GM18873 (cell line): ENCODE results near the gene WNK2.

Experiments
- ATAC-seq: cut with Tn5 transposase; IDR thresholded peaks from one replicate; pipeline ENCODE4 v1.9.1; 2021; ENCODE audit warnings: mild to moderate bottlenecking, moderate library complexity, moderate number of reproducible peaks; ENCODE audit not compliant: unreplicated experiment, low FRiP score

The WNK2 gene

DNA sequence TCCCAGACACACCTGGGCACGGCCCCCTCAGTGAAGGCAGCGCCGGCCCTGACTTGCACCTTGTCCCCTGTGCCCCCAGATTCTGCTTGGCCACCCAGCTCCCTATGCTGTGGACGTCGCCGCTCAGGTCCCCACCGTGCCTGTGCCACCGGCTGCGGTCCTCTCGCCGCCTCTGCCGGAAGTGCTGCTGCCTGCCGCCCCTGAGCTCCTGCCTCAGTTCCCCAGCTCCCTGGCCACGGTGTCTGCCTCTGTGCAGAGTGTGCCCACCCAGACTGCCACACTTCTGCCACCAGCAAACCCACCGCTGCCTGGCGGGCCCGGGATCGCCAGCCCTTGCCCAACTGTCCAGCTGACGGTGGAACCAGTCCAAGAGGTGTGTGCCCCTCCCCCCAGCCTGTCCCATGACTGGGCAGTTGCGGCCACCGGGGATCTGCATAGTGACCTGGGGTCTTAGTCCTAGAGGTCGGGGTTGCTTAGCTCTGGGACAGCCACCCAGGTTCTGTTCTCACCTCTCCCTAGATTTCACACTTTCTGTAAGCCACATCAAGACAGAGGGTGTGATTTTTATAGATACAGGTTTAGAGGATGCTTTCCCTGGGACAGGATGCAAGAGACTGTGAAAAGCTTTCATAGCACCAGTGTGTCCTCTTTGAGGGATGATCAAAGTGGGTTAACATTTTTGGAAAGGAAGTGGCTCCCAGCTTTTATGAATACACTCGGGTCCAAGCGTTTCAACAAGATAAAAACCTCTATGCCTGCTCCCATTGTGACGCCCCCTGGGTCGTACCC lies 78.0 kb downstream of the WNK2 start:
- ATAC-seq: no peak

DNA sequence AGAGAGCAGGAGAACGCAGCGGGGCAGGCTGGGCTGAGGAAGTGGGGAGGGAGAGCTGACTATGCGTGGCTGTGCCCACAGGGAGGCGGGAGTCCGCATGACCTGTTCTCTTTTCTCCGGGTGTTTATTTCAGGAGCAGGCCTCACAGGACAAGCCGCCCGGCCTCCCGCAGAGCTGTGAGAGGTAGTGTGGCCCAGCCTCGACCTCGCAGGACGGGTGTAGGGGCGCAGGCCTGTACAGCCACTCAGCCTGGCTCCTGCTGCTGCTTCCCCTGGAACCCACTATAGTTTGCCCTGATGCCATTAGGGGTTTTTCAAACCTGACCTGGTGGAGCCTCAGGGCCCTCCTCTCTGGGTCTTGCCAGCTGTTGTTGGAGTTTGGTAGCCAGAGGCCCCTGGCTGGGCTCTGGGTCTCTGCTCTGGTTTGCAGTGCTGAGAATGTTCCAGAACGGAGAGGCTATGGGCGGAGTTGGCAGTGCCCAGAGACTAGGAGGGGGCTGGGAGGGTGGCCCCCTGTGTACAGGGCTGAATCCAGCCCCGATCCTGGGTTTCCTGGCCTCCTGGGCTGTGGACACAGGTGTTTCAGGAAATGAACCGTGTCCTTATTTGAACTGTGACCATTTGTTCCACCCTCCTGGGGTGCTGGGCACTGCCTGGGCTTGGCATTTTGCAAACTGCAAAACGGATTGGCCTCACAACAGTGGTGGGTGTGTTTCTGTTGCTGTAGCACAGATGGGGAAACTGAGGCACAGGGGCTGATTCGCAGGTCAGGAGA lies 78.8 kb downstream of the WNK2 start:
- ATAC-seq: no peak

DNA sequence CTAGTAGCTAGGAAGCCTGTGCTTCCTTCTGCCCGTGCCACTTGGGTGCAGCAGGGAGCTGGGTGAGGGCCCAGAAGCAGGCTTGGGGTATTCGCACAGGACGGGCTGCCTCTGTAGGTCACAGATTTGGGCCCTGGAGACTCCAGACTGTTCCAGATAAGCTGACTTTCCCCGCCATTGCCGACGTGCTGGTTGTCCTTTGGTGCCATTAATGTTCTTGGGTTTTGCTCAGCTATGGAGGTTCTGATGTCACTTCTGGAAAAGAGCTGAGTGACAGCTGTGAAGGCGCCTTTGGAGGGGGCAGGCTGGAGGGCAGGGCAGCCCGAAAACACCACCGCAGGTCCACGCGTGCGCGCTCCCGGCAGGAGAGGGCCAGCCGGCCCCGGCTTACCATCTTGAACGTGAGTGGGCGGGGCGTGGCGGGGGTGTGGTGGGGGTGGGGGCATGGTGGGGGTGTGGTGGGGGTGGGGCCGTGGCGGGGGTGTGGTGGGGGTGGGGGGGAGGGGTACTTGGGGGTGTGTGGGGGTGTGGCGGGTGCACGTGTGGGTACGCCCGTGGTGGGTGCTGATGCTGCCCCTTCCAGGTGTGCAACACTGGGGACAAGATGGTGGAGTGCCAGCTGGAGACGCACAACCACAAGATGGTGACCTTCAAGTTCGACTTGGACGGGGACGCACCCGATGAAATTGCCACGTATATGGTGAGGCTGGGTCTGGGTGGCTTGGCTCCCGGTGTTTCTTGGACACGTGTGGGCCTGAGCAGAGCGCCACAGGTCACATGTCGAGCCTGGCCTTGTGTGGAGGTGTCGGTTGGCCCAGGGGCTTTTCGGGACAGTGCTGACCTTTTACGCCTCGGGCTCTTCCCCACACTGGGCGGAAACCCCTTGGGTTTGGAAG lies 79.6 kb downstream of the WNK2 start:
- no peak for ATAC-seq

DNA sequence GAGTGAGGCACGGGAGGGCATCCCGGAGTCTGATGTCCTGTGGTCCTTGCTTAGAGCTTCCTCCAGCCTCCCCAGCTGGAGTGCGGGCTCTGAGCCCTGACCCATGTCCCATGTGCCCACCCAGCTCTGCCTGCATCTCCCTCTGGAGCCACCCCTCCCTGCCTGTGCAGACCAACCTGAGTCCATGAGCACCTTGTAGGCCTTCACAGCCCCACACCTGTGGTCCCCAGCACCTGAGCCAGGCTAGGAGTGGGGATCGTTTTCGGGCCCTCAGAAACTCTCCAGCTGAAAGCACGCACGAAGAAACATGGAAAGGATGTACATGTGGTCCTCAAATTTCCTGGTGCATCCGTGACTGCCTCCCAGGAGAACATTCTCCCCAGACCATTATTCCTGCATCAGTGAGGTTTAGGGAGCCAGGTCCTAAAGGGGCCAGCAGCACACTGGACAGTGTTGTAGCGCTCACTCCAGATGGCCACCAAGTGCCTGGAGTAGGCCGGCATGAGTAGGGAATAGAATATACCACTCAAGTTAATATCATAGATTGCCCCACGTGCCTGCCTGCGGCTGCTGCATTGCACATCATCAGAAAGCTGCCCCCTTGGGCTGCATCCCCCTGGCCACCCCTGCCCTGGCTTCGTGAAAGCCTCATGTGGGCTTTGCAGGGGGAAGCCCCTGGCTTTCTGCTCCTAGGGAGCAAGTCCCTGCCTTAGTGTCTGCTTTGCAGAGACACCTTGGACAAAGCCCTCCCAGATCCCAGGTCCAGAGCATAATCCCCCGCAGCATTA lies 80.6 kb downstream of the WNK2 start:
- ATAC-seq: no peak

DNA sequence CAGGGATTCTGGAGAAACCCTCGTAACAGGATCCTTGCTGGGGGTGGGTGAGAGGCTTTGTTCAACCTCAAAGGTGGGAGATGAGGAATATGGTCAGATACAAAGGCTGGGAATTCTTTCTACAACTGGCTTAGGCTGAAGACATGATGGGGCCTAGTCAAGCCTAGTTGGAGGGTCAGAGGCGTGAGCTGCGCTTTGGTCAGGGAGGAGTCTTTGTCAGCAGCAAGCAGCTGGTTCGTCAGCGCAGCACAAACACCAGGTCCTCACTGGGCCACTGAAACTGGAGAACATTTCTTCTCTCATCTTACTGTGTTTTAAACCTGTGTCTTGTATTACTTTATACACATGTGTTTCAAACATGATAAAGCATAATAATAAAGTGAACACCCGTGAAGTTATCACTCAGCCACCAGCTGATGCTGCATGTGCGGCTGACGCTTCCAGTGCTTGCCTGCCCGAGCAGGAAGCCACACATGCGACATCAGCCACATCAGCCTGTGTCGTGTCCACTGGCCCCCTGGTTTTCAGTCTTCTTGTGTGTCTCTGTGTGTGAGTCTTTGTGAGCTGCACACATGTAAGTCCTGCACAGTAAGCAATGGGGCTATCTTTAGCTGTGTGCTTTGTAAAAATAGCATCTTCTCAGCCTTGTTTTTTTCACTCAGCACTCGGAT lies 81.5 kb downstream of the WNK2 start:
- no peak for ATAC-seq

DNA sequence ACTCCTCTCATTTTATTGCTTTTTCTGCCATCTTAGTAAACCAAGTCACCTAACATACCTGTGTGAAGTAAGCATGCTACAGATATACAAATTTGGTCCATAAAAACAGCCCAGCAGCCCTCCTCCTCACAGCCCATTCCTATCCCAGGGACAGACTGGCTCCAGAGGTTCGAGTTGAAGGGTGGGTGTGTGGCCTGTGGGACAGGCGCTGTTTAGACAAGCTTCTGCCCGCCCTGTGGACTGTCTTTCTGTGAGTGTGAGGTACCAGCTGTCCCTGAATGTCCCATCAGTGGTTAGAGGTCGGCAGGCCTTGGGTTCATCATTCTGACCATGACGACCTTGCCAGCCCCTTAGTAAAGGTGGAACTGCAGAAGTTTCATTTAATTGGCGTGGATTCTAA lies 82.0 kb downstream of the WNK2 start:
- no peak for ATAC-seq

DNA sequence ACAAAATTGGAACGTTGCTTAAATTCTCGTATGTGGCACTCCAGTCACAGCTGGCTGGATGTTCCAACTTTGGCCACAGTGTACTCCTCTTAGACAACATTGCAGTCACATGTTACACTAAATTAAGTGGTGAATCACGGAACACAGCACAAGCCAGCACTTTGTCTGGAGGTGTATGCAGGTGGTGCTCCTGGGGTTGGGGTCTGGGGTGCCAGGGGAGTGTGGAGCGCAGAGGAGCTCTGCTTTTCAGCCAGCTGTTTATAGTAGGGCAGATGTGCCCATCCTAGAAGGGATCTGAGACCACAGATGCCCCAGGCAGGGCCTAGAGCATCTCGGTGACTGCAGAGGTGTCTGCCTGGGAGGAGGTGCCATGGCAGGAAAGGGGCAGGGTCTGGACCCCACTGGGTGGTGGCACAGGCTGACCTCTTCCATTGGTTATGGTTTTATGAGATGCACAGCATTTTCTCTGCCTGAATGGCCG lies 82.6 kb downstream of the WNK2 start:
- ATAC-seq: no peak

DNA sequence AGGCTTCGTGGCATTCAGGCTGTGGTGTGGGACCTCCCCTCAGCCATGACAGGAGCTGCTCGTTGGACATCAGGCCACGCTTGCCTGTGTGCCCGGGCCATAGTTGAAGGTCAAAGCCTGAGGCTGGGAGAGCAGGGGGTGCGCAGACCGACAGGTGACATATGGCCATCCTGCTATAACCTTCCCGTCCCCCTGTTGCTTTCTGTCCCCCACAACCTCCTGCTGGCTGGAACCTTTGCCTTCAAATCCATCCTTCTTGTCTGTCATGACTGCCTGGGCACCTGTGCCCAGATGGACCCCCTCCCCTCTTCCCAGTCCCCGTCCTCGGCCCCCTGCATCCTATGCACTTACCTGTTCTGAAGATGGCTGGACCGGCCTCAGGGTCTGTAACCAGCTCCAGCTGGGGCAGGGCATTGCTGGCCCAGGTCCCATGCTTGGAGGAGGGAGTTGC lies 83.2 kb downstream of the WNK2 start:
- no peak for ATAC-seq

DNA sequence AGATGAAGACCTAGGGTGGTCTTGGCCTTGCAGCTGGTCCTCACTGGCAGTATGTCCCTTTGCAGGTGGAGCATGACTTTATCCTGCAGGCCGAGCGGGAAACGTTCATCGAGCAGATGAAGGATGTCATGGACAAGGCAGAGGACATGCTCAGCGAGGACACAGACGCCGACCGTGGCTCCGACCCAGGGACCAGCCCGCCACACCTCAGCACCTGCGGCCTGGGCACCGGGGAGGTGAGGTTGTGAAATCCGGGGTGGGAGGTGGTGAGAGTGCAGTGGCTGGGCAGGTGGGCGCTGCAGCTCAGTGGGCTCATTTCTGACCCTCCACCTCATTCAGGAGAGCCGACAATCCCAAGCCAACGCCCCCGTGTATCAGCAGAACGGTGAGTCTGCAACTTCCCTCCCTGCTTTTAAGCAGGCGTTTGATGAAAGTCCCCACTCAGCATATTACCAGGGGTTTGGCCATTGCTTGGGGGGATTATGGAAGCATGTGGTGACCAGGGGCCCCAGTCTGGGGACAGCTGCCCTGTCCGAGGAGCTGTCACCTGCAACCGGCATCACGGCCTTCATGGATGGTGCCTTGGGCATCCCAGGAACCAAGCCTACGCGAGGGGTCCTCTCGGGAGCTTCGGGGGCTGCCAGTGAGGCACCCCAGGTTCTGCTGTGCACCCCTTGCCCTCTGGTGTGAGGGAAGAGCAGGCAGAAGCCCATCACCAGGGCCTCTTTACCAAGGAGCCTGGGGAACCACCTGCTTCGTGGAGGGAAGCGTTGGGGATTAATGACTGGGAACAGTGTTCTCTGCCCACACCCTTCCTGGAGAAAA lies 84.0 kb downstream of the WNK2 start:
- ATAC-seq: no peak

DNA sequence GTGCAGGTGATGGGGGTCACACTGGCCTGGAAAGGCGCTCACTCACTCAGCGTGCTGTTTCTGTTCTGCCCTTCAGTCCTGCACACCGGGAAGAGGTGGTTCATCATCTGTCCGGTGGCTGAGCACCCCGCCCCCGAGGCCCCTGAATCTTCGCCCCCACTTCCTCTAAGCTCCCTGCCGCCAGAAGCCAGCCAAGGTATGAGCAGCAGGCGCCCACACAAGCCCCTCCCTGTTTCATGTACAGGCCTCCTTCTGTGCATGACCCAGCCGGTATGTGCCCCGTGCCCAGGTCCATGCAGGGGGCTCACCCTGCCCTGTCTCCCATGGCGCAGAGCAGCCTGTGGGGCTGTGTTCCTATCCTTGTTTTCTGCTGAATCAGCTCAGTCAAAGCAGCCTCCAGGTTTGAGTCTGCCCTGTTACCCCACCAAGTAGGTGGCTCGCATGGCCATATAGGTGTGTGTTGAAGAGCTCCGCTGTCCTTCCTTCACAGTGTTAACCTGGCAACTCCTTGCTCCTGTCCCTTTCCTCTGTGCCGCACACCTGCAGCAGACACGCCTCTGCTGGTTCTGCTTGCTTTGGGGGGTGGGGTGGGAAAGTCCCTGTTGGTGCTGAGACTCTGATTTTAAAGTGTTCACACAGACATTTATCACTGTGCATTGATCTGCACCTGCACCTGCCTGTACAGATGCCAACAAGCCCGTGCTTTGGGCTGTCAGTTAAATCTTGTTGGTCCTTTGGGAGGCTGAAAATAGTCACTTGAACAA lies 84.8 kb downstream of the WNK2 start:
- no peak for ATAC-seq

DNA sequence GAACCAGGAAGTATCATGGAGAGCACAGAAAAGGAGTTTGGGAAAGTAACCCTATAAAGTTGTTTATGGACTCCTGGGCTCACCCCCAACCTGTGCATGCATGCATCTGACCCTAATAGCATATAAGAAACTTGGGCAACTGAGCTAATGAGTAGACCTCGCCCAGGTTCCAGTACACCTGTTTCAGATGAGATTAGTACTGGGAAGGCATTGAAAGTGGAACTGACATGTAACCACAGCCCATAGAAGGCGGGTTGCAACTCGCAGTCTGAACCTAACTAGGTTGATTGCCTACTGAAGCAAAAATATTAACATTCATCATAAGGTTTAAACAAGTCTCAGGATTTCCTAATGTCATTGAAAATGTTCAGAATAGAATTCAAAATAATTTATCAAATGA lies 87.0 kb downstream of the WNK2 start:
- ATAC-seq: no peak

DNA sequence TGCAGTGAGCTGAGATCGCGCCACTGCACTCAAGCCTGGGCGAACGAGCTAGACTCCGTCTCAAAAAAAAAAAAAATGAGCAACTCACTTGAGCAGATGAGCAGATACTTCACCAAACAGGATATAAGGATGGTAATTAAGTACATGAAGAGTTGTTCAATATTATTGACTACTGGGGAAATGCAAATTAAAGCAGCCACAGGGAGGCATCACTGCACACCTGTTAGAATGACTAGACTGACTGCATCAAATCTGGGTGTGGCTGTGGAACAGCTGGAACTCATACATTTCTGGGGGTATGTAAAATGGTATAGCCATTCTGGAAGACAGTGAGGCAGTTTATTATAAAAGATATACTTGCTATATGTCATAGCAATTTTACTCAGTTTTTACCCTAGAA lies 93.0 kb downstream of the WNK2 start:
- ATAC-seq: no peak

DNA sequence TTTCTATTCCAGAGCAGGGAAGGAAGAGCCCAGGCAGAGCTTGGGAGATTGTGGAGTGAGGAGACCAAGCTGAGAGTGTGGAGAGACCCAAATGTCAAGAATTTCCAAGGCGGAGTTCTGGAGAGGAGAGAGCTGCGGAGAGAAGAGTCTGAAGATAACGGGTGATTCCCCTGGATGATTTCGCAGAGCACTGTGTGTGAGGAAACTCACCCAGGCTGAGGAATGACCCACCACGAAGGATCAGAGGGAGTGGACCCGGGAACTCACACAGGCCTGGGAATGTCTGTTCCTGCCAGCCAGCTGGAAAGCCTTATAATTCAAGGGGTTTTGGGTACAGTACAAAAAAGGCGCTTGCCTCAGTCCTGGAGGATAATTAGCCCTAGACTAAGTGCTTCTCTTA lies 94.2 kb downstream of the WNK2 start:
- ATAC-seq: no peak

DNA sequence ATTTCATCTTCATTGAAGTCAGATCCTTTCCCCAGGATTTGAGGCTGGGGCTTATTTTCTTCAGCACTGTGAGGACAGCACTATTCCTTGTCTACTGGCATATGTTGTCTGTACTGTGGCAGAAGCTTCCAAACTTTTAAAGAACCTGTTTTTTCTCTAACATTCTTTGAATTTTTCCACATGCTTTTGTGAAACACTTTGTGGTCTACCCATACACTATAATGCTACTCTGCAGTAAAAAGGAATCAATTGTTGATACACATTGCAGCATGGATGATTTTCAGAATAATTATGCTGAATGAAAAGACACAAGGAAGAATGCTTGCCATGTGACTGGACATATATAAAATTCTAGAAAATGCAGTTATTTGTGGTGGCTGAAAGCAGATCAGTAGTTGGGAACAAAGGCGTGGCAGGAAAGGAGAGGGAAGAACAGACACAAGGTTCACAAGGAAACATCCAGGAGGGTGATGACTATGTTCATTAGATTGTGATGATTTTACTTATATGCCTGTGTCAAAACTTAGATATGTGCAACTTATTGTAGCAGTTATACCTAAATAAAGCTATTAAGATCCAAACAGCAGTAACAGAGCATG lies 96.8 kb downstream of the WNK2 start:
- ATAC-seq: no peak

DNA sequence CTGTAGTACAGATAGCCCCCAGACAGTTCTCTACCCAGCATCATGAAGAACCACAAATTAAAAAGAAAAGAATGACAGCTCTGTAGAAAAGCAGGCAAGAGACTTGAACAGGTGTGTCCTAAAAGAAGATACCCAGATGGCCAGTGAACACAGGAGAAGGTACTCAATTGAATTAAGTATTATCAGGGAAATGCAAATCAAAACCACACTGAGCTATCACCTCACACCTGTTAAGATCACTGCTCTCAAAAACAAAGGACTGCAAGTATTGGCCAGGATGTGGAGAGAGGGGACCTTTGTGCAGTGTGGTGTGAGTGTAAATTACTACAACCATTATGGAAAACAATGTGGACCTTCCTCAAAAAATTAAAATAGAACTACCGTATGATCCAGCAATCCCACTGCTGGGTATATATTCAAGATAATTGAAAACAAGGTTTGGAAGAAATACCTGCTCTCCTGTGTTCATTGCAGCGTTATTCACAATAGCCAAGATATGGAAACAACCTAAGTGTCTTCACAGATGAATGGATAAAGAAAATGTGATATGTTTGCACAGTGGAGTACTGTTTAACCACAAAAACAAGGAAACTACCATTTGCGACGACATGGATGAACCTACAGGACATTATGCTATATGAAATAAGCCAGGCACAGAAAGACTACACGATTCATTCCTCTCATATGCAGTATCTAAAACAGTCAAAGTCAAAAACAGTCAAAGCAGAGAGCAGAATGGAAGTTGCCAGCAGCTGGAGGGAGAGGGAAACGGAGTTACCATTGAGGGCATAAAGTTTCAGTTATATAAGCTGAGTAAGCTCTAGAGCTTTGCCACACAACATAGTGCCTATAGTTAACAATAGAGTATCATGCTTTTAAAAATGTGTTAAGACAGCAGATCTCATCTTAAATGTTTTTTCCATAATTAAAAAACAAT lies 102.6 kb downstream of the WNK2 start:
- no peak for ATAC-seq

DNA sequence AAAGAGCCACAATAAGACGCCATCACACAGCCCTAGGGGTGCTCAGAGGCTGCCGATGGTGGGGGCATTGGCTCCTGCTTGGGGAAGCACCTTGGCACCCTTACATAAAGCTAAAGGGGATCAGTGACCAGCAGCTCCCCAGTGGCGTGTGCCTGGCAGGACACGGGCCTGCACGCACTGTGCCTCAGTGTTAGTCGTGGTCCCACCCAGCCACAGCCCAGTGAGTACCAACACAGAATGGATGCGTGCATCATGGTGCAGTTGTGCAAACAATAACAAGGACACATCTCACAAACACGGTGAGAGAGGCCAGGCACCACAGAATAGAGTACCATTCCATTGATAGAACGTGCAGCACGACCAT lies 103.2 kb downstream of the WNK2 start:
- ATAC-seq: no peak

DNA sequence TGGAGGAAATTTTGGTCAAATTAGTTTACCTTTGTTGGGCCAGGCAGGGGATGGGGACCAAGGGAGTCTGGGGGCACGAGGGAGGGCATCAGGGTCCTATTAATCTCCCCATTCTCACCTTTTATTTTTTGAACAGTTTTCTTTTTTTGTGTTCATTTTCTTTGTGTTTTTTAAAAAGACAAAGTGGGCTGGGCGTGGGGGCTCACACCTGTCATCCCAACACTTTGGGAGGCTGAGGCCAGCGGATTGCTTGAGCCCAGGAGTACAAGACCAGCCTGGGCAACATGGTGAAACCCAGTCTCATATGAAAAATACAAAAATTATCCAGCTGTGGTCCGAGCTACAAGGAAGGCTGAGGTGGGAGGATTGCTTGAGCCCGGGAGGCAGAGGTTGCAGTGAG lies 103.7 kb downstream of the WNK2 start:
- ATAC-seq: no peak
